ENCODE measurements around the gene RPLP1.

DNA sequence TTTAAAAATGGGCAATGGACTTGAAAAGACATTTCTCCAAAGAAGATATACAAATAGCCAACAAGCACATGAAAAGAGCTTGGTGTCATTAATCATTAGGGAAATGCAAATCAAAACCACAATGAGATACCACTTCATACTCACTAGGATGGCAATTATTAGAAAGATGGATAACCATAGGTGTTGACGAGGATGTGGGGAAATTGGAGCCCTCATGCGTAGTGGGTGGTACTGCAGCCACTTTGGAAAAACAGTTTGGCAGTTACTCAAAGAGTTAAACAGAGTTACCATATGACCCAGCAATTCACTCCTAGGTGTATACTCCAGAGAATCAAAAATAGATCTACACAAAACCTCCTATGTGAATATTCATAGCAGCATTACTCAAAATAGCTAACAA lies 27.4 kb downstream of the RPLP1 start:
- TF ChIP-seq ZNF843 (tag by site-specific recombination; IDR thresholded peaks at IDR 0.05) (no peak), OSR2 (tag by site-specific recombination; IDR thresholded peaks at IDR 0.05) (no peak), ZNF561 (tag by site-specific recombination; IDR thresholded peaks at IDR 0.05; ENCODE audit: borderline replicate concordance) (no peak), ZNF510 (tag by site-specific recombination; IDR thresholded peaks at IDR 0.05; ENCODE audit: insufficient replicate concordance) (no peak), ZNF707 (tag by site-specific recombination; IDR thresholded peaks at IDR 0.05) (no peak), ZNF121 (tag by site-specific recombination; IDR thresholded peaks at IDR 0.05) (no peak), ZNF350 (tag by site-specific recombination; IDR thresholded peaks at IDR 0.05) (no peak), SETDB1 (IDR thresholded peaks at IDR 0.05; ENCODE audit: insufficient read length, low read length) (peak; percentile 20)
- TF ChIP-seq, protein P1, sequence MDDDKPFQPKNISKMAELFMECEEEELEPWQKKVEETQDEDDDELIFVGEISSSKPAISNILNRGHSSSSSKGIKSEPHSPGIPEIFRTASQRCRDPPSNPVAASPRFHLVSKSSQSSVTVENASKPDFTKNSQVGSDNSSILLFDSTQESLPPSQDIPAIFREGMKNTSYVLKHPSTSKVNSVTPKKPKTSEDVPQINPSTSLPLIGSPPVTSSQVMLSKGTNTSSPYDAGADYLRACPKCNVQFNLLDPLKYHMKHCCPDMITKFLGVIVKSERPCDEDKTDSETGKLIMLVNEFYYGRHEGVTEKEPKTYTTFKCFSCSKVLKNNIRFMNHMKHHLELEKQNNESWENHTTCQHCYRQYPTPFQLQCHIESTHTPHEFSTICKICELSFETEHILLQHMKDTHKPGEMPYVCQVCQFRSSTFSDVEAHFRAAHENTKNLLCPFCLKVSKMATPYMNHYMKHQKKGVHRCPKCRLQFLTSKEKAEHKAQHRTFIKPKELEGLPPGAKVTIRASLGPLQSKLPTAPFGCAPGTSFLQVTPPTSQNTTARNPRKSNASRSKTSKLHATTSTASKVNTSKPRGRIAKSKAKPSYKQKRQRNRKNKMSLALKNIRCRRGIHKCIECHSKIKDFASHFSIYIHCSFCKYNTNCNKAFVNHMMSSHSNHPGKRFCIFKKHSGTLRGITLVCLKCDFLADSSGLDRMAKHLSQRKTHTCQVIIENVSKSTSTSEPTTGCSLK (tag by site-specific recombination; IDR thresholded peaks at IDR 0.05) = no peak
- TF ChIP-seq, protein P2, sequence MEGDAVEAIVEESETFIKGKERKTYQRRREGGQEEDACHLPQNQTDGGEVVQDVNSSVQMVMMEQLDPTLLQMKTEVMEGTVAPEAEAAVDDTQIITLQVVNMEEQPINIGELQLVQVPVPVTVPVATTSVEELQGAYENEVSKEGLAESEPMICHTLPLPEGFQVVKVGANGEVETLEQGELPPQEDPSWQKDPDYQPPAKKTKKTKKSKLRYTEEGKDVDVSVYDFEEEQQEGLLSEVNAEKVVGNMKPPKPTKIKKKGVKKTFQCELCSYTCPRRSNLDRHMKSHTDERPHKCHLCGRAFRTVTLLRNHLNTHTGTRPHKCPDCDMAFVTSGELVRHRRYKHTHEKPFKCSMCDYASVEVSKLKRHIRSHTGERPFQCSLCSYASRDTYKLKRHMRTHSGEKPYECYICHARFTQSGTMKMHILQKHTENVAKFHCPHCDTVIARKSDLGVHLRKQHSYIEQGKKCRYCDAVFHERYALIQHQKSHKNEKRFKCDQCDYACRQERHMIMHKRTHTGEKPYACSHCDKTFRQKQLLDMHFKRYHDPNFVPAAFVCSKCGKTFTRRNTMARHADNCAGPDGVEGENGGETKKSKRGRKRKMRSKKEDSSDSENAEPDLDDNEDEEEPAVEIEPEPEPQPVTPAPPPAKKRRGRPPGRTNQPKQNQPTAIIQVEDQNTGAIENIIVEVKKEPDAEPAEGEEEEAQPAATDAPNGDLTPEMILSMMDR (tag by site-specific recombination; IDR thresholded peaks at IDR 0.05) = no peak
- TF ChIP-seq, protein P3, sequence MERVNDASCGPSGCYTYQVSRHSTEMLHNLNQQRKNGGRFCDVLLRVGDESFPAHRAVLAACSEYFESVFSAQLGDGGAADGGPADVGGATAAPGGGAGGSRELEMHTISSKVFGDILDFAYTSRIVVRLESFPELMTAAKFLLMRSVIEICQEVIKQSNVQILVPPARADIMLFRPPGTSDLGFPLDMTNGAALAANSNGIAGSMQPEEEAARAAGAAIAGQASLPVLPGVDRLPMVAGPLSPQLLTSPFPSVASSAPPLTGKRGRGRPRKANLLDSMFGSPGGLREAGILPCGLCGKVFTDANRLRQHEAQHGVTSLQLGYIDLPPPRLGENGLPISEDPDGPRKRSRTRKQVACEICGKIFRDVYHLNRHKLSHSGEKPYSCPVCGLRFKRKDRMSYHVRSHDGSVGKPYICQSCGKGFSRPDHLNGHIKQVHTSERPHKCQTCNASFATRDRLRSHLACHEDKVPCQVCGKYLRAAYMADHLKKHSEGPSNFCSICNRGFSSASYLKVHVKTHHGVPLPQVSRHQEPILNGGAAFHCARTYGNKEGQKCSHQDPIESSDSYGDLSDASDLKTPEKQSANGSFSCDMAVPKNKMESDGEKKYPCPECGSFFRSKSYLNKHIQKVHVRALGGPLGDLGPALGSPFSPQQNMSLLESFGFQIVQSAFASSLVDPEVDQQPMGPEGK (tag by site-specific recombination; IDR thresholded peaks at IDR 0.05) = no peak

Measured in HEK293 (cell line).